Fibroblast of lung (primary cell): ENCODE measurements around the gene WFDC10B. TPM values are rescaled to one million over a fixed set of nuclear protein-coding genes. Genes with fewer than 3 reads are reported as not detected.

Source experiments
- DNase-seq, 2 donors: peaks; one replicate each; pipeline versions ENCODE4 v3.0.0 to v3.0.0-alpha.2; 2010; ENCODE audit warnings: low read depth in 2 of 2
- H2AFZ ChIP-seq: 2 replicates; pipeline ENCODE4 v1.5.1; 2012; ENCODE audit warnings: low read length, control low read depth, inconsistent platforms
- H3K27ac ChIP-seq: 2 replicates; pipeline ENCODE4 v1.5.1; 2011; ENCODE audit warnings: low read length, control low read depth; ENCODE audit not compliant: insufficient read depth
- H3K27me3 ChIP-seq: 2 replicates; pipeline ENCODE4 v1.5.1; 2011; ENCODE audit warnings: mild to moderate bottlenecking, low read length; ENCODE audit not compliant: control insufficient read depth, insufficient read depth
- H3K36me3 ChIP-seq: 2 replicates; pipeline ENCODE4 v1.5.1; 2011; ENCODE audit warnings: low read length; ENCODE audit not compliant: control insufficient read depth, insufficient read depth
- H3K4me1 ChIP-seq: 2 replicates; pipeline ENCODE4 v1.5.1; 2011; ENCODE audit warnings: low read length; ENCODE audit not compliant: control insufficient read depth, insufficient read depth; ENCODE audit errors: extremely low read depth
- H3K4me2 ChIP-seq: 2 replicates; pipeline ENCODE4 v1.5.1; 2011; ENCODE audit warnings: low read length, control low read depth; ENCODE audit not compliant: insufficient read depth; ENCODE audit errors: extremely low read depth
- H3K4me3 ChIP-seq, 4 experiments: fragments of 200-600 bp in 1 of 4; sonication (generic) in 1 of 4; replicated peaks in 1 of 4; 2 replicates each; pipeline ENCODE4 v1.5.1; 2011 to 2016; ENCODE audit warnings: low read length in 4 of 4, low read depth in 3 of 4, mild to moderate bottlenecking in 3 of 4, control low read depth in 2 of 4, inconsistent platforms in 1 of 4, mixed read lengths in 1 of 4; ENCODE audit not compliant: insufficient read depth in 1 of 4; ENCODE audit errors: control extremely low read depth in 1 of 4
- H3K79me2 ChIP-seq: 2 replicates; pipeline ENCODE4 v1.5.1; 2012; ENCODE audit warnings: mild to moderate bottlenecking, low read length, inconsistent platforms; ENCODE audit not compliant: control insufficient read depth, insufficient read depth
- H3K9ac ChIP-seq: 2 replicates; pipeline ENCODE4 v1.5.1; 2011; ENCODE audit warnings: mild to moderate bottlenecking, low read length, control low read depth; ENCODE audit not compliant: insufficient read depth
- H3K9me3 ChIP-seq: 2 replicates; pipeline ENCODE4 v1.5.1; 2012; ENCODE audit warnings: low read depth, low read length; ENCODE audit not compliant: control insufficient read depth, insufficient read depth
- H4K20me1 ChIP-seq: 2 replicates; pipeline ENCODE4 v1.5.1; 2011; ENCODE audit warnings: low read length; ENCODE audit not compliant: control insufficient read depth, insufficient read depth; ENCODE audit errors: extremely low read depth
- CTCF ChIP-seq, 2 donors: IDR thresholded peaks in 1 of 2; conservative IDR thresholded peaks in 1 of 2; 1 replicate in 1 of 2; 2 replicates in 1 of 2; pipeline ENCODE4 v1.5.1; 2011 to 2012; ENCODE audit warnings: low read length in 2 of 2, control low read depth in 1 of 2, inconsistent platforms in 1 of 2, low read depth in 1 of 2, mild to moderate bottlenecking in 1 of 2
- EZH2 ChIP-seq: IDR thresholded peaks from 2 replicates; pipeline ENCODE4 v1.5.1; 2012; ENCODE audit warnings: low read length, control low read depth, mild to moderate bottlenecking; ENCODE audit errors: missing control alignments
- polyA plus RNA-seq, 2 donors: library from polyadenylated mRNA; depleted of rRNA in 1 of 2; stranded (reverse) in 1 of 2; unstranded in 1 of 2; fragments of >200 nt; gene quantifications; 2 replicates each; pipeline ENCODE4 v1.2.1, GENCODE V29; 2011 to 2012; ENCODE audit warnings: missing spikeins in 1 of 2
- total RNA-seq: library from RNA; depleted of rRNA; stranded (reverse); fragments of >200 nt; gene quantifications from 2 replicates; pipeline ENCODE4 v1.2.1, GENCODE V29; 2014

The WFDC10B gene
- total and polyA plus RNA-seq, 2 donors (not counting 1 experiment from before 2014, with no cell fraction given) = 0.22 TPM; not detected in 1

GRCh38 chr20:45745015-45745414 is 40.2 kb upstream of the WFDC10B start:
- no peak for DNase-seq
- Histone ChIP-seq H3K27ac (no peak overlapping the region), H4K20me1 (no peaks in the 10 kb centered on the region), H3K27me3 (no peaks in the 10 kb centered on the region), H2AFZ (no peak overlapping the region), H3K9me3 (no peaks in the 10 kb centered on the region), H3K4me3 (no peak overlapping the region), H3K4me1 (no peaks in the 10 kb centered on the region), H3K4me2 (no peak overlapping the region), H3K36me3 (no peaks in the 10 kb centered on the region), H3K9ac (no peak overlapping the region), H3K79me2 (no peaks in the 10 kb centered on the region)
- TF ChIP-seq CTCF (conservative IDR thresholded peaks at IDR 0.05 in 1 of 2, IDR thresholded peaks at IDR 0.05 in 1 of 2; ENCODE audit: low read depth in 1 of 2, low read length in 2 of 2) (no peak), EZH2 (no peak)

DNA sequence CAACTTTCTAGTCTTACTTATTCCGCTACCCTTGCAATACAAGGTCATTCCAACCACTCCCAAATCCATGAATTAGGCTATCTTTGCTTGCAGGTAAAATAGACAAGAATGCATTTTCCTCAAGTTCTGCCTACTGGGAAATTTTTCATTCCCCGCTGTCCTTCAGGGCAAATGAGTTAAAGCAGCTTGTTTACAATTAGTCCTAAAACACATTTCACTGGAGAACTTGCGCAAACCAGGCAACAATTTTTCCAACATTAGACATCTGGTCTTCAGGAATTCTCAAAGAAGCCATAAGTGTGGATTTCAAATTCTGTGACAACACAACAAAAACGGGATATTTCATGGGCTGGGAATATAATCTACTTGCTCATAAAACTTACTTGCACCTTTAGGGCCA is 37.8 kb upstream of the WFDC10B start:
- Histone ChIP-seq H2AFZ (no peak overlapping the region), H4K20me1 (no peaks in the 10 kb centered on the region), H3K36me3 (no peaks in the 10 kb centered on the region), H3K27me3 (no peaks in the 10 kb centered on the region), H3K79me2 (no peaks in the 10 kb centered on the region), H3K9ac (no peak overlapping the region), H3K9me3 (no peaks in the 10 kb centered on the region), H3K4me3 (no peak overlapping the region), H3K4me2 (no peak overlapping the region), H3K4me1 (no peaks in the 10 kb centered on the region), H3K27ac (no peak overlapping the region)
- no peak for TF ChIP-seq EZH2
- no peak for TF ChIP-seq CTCF (conservative IDR thresholded peaks at IDR 0.05 in 1 of 2, IDR thresholded peaks at IDR 0.05 in 1 of 2; ENCODE audit: low read depth in 1 of 2, low read length in 2 of 2)
- DNase-seq = no peak

GRCh38 chr20:45735988-45736387 is 31.2 kb upstream of the WFDC10B start:
- DNase-seq = no peak
- no peaks in the 10 kb centered on the region for H3K36me3 ChIP-seq
- TF ChIP-seq CTCF (conservative IDR thresholded peaks at IDR 0.05 in 1 of 2, IDR thresholded peaks at IDR 0.05 in 1 of 2; ENCODE audit: low read depth in 1 of 2, low read length in 2 of 2) (no peak), EZH2 (no peak)

More at GRCh38 chr20:45735988-45736387, 31.2 kb upstream of the WFDC10B start:
- no peak overlapping the region for H3K27ac ChIP-seq
- no peak overlapping the region for H3K4me3 ChIP-seq
- no peaks in the 10 kb centered on the region for H3K27me3 ChIP-seq
- no peak overlapping the region for H2AFZ ChIP-seq
- no peak overlapping the region for H3K4me2 ChIP-seq
- H3K9me3 ChIP-seq = no peaks in the 10 kb centered on the region
- H4K20me1 ChIP-seq = no peaks in the 10 kb centered on the region
- H3K4me1 ChIP-seq = no peaks in the 10 kb centered on the region
- no peaks in the 10 kb centered on the region for H3K79me2 ChIP-seq
- no peak overlapping the region for H3K9ac ChIP-seq
